ENCODE data around the gene NKX6-1. TPM values are rescaled to one million over a fixed set of nuclear protein-coding genes. Genes with fewer than 3 reads are reported as not detected.
A peak's percentile ranks its signal among the peaks of the same experiment; 100 is the strongest.

NKX6-1 gene
- total RNA-seq, 1 experiment from 2014 or later: 0.37 TPM

- H3K27me3 ChIP-seq (ENCODE audit: insufficient read depth, low read depth): no peaks in the 10 kb centered on the region
- BruUV-seq (replicated peaks): no TSS peak
- intact Hi-C loops (cut with micrococcal nuclease; ENCODE audit: unreplicated experiment): no loop called here
- DNase-seq: no peak
- no peak overlapping the region for H3K4me3 ChIP-seq
- POLR2A ChIA-PET (ENCODE audit: unreplicated experiment): no interaction called here
- no peaks in the 10 kb centered on the region for H3K36me3 ChIP-seq (ENCODE audit: low read depth)
- no peaks in the 10 kb centered on the region for H3K9me2 ChIP-seq (ENCODE audit: insufficient read depth)
- no peak overlapping the region for H3K27ac ChIP-seq
- H3F3A ChIP-seq (ENCODE audit: insufficient read depth, low read depth): peaks cover 12% of the 10 kb centered on the region
- H3K4me2 ChIP-seq: no peak overlapping the region
- H3K79me2 ChIP-seq (ENCODE audit: low read depth): no peaks in the 10 kb centered on the region
- TF ChIP-seq CTCF (conservative IDR thresholded peaks at IDR 0.05) (no peak), EZH2 (IDR thresholded peaks at IDR 0.05; ENCODE audit: low read depth) (no peak)
- H4K20me1 ChIP-seq (ENCODE audit: insufficient read depth): no peaks in the 10 kb centered on the region
- H2AFZ ChIP-seq: no peak overlapping the region
- CTCF ChIA-PET: interaction anchor here (0.6 kb wide), 1 partner anchor 1481 kb away, joined by 3 read pairs; no protein-coding TSS in a partner anchor
- peaks cover 11% of the 10 kb centered on the region; the same call in 1 of the 2 replicates for H3K9me3 ChIP-seq (ENCODE audit: insufficient read depth, low read depth)
- H3K4me1 ChIP-seq (replicated peaks; ENCODE audit: insufficient read depth): peaks cover 27% of the 10 kb centered on the region
These were observed 36.8 kb upstream of the NKX6-1 start for GRCh38 chr4:84535901-84536300.

- Histone ChIP-seq H3K27me3 (ENCODE audit: insufficient read depth, low read depth) (no peaks in the 10 kb centered on the region), H3F3A (ENCODE audit: insufficient read depth, low read depth) (peaks cover 21% of the 10 kb centered on the region), H3K4me1 (replicated peaks; ENCODE audit: insufficient read depth) (peaks cover 42% of the 10 kb centered on the region), H3K4me2 (peak overlapping the region; percentile 58), H3K36me3 (ENCODE audit: low read depth) (no peaks in the 10 kb centered on the region), H3K9me2 (ENCODE audit: insufficient read depth) (no peaks in the 10 kb centered on the region), H3K79me2 (ENCODE audit: low read depth) (no peaks in the 10 kb centered on the region), H3K27ac (peak overlapping the region; percentile 88), H3K4me3 (no peak overlapping the region), H2AFZ (no peak overlapping the region), H4K20me1 (ENCODE audit: insufficient read depth) (no peaks in the 10 kb centered on the region), H3K9me3 (ENCODE audit: insufficient read depth, low read depth) (peaks cover 11% of the 10 kb centered on the region; the same call in 1 of the 2 replicates)
- ChIA-PET CTCF (no interaction called here), POLR2A (ENCODE audit: unreplicated experiment) (no interaction called here)
- no peak for TF ChIP-seq CTCF (conservative IDR thresholded peaks at IDR 0.05)
- intact Hi-C loops (cut with micrococcal nuclease; ENCODE audit: unreplicated experiment): loop anchor here (1.0 to 5.0 kb wide), 2 partner anchors 51 to 66 kb away; no protein-coding TSS in a partner anchor
- peak; percentile 66 to 95 for DNase-seq
- BruUV-seq (replicated peaks): no TSS peak
These were observed 32.6 kb upstream of the NKX6-1 start for GRCh38 chr4:84531689-84532088.

GRCh38 chr4:84530871-84531270, 31.8 kb upstream of the NKX6-1 start:
- H3K9me3 ChIP-seq (ENCODE audit: insufficient read depth, low read depth): peaks cover 11% of the 10 kb centered on the region; the same call in 1 of the 2 replicates
- H3F3A ChIP-seq (ENCODE audit: insufficient read depth, low read depth): peaks cover 21% of the 10 kb centered on the region
- no peaks in the 10 kb centered on the region for H3K27me3 ChIP-seq (ENCODE audit: insufficient read depth, low read depth)
- ChIA-PET CTCF (interaction anchor here (0.6 kb wide), 1 partner anchor 886 kb away, joined by 4 read pairs; no protein-coding TSS in a partner anchor), POLR2A (ENCODE audit: unreplicated experiment) (interaction anchor here (0.7 kb wide), 1 partner anchor 53 kb away, joined by 5 read pairs; no protein-coding TSS in a partner anchor)
- peak overlapping the region; percentile 62 for H3K4me2 ChIP-seq
- intact Hi-C loops (cut with micrococcal nuclease; ENCODE audit: unreplicated experiment): loop anchor here (1.0 to 5.0 kb wide), 2 partner anchors 51 to 66 kb away; no protein-coding TSS in a partner anchor
- TF ChIP-seq CTCF (conservative IDR thresholded peaks at IDR 0.05): no peak
- no peak for TF ChIP-seq EZH2 (IDR thresholded peaks at IDR 0.05; ENCODE audit: low read depth)
- BruUV-seq (replicated peaks): no TSS peak
- peak; percentile 20 to 86 for DNase-seq
- H3K9me2 ChIP-seq (ENCODE audit: insufficient read depth): no peaks in the 10 kb centered on the region
- peak overlapping the region; percentile 88 for H3K27ac ChIP-seq
- H2AFZ ChIP-seq: no peak overlapping the region
- H3K79me2 ChIP-seq (ENCODE audit: low read depth): no peaks in the 10 kb centered on the region
- no peaks in the 10 kb centered on the region for H4K20me1 ChIP-seq (ENCODE audit: insufficient read depth)
- H3K4me1 ChIP-seq (replicated peaks; ENCODE audit: insufficient read depth): peaks cover 40% of the 10 kb centered on the region
- no peak overlapping the region for H3K4me3 ChIP-seq
- no peaks in the 10 kb centered on the region for H3K36me3 ChIP-seq (ENCODE audit: low read depth)
